DOHH2 (cell line): Measurements from ENCODE around the gene RPTOR.

Experiments
- H3F3A ChIP-seq: fragments of 200-600 bp; sonication (generic), shearing (Covaris generic); 2 replicates; pipeline ENCODE4 v1.6.0; 2016; ENCODE audit warnings: antibody characterized with exemption, mild to moderate bottlenecking; ENCODE audit not compliant: control insufficient read depth, insufficient read depth
- H3K27ac ChIP-seq: fragments of 200-600 bp; sonication (generic); 2 replicates; pipeline ENCODE4 v1.5.1; 2014; ENCODE audit warnings: low read depth, mild to moderate bottlenecking, low read length, moderate library complexity
- H3K27me3 ChIP-seq: fragments of 200-600 bp; sonication (generic); 2 replicates; pipeline ENCODE4 v1.6.1; 2014; ENCODE audit warnings: mild to moderate bottlenecking, low read length, mixed read lengths; ENCODE audit not compliant: control insufficient read depth
- H3K36me3 ChIP-seq: fragments of 200-600 bp; sonication (generic); 2 replicates; pipeline ENCODE4 v1.6.1; 2014; ENCODE audit warnings: mild to moderate bottlenecking, low read length, moderate library complexity, mixed read lengths; ENCODE audit not compliant: control insufficient read depth
- H3K4me1 ChIP-seq: fragments of 200-600 bp; sonication (generic); 2 replicates; pipeline ENCODE4 v1.6.1; 2014; ENCODE audit warnings: mild to moderate bottlenecking, low read length, mixed read lengths; ENCODE audit not compliant: control insufficient read depth
- H3K4me2 ChIP-seq: fragments of 200-600 bp; sonication (generic); 2 replicates; pipeline ENCODE4 v1.6.0; 2014; ENCODE audit warnings: mild to moderate bottlenecking, low read length, moderate library complexity
- H3K4me3 ChIP-seq: fragments of 200-600 bp; sonication (generic); 2 replicates; pipeline ENCODE4 v1.5.1; 2014; ENCODE audit warnings: mild to moderate bottlenecking, low read length, mixed read lengths
- H3K79me2 ChIP-seq: fragments of 200-600 bp; sonication (generic); 2 replicates; pipeline ENCODE4 v1.6.1; 2014; ENCODE audit warnings: mild to moderate bottlenecking, low read length, mixed read lengths; ENCODE audit not compliant: control insufficient read depth
- H3K9me2 ChIP-seq: fragments of 200-600 bp; sonication (generic); replicated peaks from 2 replicates; pipeline ENCODE4 v1.6.1; 2014; ENCODE audit warnings: mild to moderate bottlenecking, low read length, mixed read lengths; ENCODE audit not compliant: control insufficient read depth
- H3K9me3 ChIP-seq: fragments of 200-600 bp; sonication (generic); 2 replicates; pipeline ENCODE4 v1.6.1; 2014; ENCODE audit warnings: antibody characterized with exemption, low read length, mixed read lengths; ENCODE audit not compliant: control insufficient read depth, insufficient read depth
- H4K20me1 ChIP-seq: fragments of 200-600 bp; sonication (generic); 2 replicates; pipeline ENCODE4 v1.6.0; 2014; ENCODE audit warnings: low read depth, mild to moderate bottlenecking, antibody characterized with exemption, low read length, moderate library complexity; ENCODE audit not compliant: control insufficient read depth, insufficient read depth
- EZH2phosphoT487 ChIP-seq: fragments of 200-600 bp; sonication (generic); IDR thresholded peaks from 2 replicates; pipeline ENCODE4 v1.6.1; 2017; ENCODE audit warnings: borderline replicate concordance, mild to moderate bottlenecking, antibody characterized with exemption, low read length, moderate library complexity, mixed read lengths
- TF ChIP-seq, protein P1 (sequence below): fragments of 200-600 bp; sonication (generic); IDR thresholded peaks from one replicate; pipeline ENCODE4 v1.5.1; 2014; ENCODE audit warnings: antibody characterized with exemption, mild to moderate bottlenecking, low read depth, low read length; ENCODE audit not compliant: poor library complexity, severe bottlenecking

RPTOR gene

DNA sequence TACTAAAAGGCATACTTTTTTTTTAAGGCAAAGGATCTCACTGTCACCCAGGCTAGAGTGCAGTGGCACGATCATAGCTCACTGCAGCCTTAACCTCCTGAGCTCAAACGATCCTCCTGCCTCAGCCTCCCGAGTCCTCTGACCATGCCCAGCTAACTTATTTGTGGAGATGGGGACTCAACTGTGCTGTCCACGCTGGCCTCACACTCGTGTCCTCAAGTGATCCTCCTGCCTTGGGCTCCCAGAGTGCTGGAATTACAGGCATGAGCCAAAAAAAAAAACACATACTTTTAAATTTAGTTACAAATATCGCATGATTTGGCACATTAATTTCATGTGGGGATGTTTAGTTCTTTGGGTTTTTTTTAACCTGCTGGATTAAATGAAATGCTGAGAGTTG lies 239.3 kb downstream of the RPTOR start:
- Histone ChIP-seq H3K4me3 (no peak overlapping the region), H4K20me1 (no peaks in the 10 kb centered on the region), H3K27me3 (no peaks in the 10 kb centered on the region), H3K4me1 (peaks cover 76% of the 10 kb centered on the region), H3K27ac (no peak overlapping the region), H3K4me2 (no peak overlapping the region), H3K9me2 (no peaks in the 10 kb centered on the region), H3K9me3 (peaks cover 12% of the 10 kb centered on the region), H3F3A (peaks cover 18% of the 10 kb centered on the region), H3K79me2 (peaks cover 65% of the 10 kb centered on the region), H3K36me3 (peaks cover 30% of the 10 kb centered on the region)
- no peak for TF ChIP-seq EZH2phosphoT487
- TF ChIP-seq, protein P1, sequence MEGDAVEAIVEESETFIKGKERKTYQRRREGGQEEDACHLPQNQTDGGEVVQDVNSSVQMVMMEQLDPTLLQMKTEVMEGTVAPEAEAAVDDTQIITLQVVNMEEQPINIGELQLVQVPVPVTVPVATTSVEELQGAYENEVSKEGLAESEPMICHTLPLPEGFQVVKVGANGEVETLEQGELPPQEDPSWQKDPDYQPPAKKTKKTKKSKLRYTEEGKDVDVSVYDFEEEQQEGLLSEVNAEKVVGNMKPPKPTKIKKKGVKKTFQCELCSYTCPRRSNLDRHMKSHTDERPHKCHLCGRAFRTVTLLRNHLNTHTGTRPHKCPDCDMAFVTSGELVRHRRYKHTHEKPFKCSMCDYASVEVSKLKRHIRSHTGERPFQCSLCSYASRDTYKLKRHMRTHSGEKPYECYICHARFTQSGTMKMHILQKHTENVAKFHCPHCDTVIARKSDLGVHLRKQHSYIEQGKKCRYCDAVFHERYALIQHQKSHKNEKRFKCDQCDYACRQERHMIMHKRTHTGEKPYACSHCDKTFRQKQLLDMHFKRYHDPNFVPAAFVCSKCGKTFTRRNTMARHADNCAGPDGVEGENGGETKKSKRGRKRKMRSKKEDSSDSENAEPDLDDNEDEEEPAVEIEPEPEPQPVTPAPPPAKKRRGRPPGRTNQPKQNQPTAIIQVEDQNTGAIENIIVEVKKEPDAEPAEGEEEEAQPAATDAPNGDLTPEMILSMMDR, result no peak

DNA sequence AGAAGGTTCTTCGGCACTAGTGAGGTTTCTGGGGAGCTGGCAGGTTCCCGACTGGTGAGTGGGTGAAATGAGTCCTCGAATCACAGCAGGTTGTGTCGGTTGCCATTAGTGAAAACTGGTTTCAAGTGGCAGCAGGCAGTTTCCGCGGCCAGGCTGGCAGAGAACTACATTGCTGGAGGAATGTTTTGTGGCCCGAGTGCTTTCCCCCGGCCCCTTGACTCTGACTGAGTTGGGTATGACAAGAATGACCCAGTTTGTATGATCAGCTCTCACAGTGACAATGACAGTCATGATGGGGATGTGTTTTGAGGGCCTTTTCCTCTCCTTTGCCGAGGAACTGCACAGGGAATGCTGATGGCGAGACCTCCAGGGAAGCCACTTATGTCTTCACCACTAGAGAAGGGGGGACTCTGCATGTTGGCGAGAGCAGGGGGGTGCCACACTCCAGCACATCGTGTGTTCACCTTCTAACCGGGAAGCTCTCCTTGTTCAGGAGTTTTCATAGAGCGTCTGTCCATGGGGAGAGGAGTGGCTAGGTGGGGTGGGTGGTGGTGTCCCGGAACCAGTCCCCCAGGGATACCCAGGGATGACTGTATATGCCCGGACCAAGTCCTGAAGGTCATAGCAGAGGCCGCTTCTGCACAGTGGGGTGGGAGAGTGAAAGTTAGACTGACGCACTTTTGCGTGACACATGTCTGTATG lies 241.0 kb downstream of the RPTOR start:
- H3K4me2 ChIP-seq, result no peak overlapping the region
- H3K4me1 ChIP-seq, result peaks cover 76% of the 10 kb centered on the region
- peaks cover 29% of the 10 kb centered on the region for H3K36me3 ChIP-seq
- no peaks in the 10 kb centered on the region for H3K27me3 ChIP-seq
- peaks cover 63% of the 10 kb centered on the region for H3K79me2 ChIP-seq
- H4K20me1 ChIP-seq, result no peaks in the 10 kb centered on the region
- no peak overlapping the region for H3K27ac ChIP-seq
- no peaks in the 10 kb centered on the region for H3K9me2 ChIP-seq
- TF ChIP-seq, protein P1, result no peak
- no peak for TF ChIP-seq EZH2phosphoT487
- H3K9me3 ChIP-seq, result peaks cover 12% of the 10 kb centered on the region
- no peak overlapping the region for H3K4me3 ChIP-seq
- H3F3A ChIP-seq, result peaks cover 16% of the 10 kb centered on the region

DNA sequence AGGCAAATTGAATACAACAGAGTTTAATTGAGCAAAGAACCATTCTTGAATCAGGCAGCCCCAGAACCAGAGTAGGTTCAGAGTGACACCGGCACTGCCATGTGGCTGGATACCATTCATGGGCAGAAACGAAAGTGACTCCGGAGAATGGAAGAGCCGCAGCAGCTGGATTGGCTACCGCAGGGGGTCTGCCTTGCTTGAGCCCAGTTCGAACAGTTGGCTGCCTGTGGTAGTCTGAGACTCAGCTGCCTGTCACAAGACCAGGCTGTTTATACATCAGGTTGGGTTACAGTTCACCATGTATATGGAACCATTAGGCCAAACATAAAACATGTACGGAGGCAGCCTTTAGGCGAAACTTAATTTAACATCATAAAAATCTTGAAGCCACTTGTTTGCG lies 241.8 kb downstream of the RPTOR start:
- TF ChIP-seq, protein P1, result no peak
- H3K36me3 ChIP-seq, result peaks cover 29% of the 10 kb centered on the region
- H3K4me3 ChIP-seq, result no peak overlapping the region
- peaks cover 60% of the 10 kb centered on the region for H3K79me2 ChIP-seq
- H3K4me1 ChIP-seq, result peaks cover 76% of the 10 kb centered on the region
- H3K27me3 ChIP-seq, result no peaks in the 10 kb centered on the region
- H3K27ac ChIP-seq, result no peak overlapping the region
- no peaks in the 10 kb centered on the region for H4K20me1 ChIP-seq
- no peak overlapping the region for H3K4me2 ChIP-seq
- H3K9me2 ChIP-seq, result no peaks in the 10 kb centered on the region
- H3K9me3 ChIP-seq, result peaks cover 12% of the 10 kb centered on the region
- H3F3A ChIP-seq, result peaks cover 8% of the 10 kb centered on the region
